ENCODE data around the gene WDR76. TPM values are rescaled to one million over a fixed set of nuclear protein-coding genes. Genes with fewer than 3 reads are reported as not detected.
"Not testable (repeated sequence)": the region's sequence is repeated elsewhere in the genome, so short reads cannot be mapped to it uniquely, and the experiment has no call there.

The WDR76 gene
- total RNA-seq, 2 donors from 2014 or later, result 37.9 to 69.0 TPM

DNA sequence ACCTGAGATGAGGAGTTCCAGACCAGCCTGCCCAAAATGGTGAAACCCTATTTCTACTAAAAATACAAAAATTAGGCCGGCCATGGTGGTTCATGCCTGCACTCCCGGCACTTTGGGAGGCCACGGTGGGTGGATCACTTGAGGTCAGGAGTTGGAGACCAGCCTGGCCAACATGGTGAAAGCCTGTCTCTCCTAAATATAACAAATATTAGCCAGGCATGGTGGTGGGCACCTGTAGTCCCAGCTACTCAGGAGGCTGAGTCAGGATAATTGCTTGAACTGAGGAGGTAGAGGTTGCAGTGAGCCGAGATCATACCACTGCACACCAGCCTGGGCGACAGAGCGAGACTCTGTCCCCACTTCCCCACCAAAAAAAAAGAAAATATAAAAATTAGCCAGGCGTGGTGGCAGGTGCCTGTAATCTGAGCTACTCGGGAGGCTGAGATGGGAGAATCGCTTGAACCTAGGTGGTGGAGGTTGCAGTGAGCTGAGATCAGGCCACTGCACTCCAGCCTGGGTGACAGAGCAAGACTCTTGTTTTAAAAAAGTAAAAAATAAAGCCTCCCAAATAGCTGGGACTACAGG is 4.0 kb downstream of the WDR76 start:
- Mint-ChIP-seq H3K4me1 (ENCODE audit: low read depth in 2 of 2) (peaks cover 22 to 32% of the 10 kb centered on the region in 2 donors), H3K36me3 (peaks cover 12% of the 10 kb centered on the region), H3K27ac (peak overlapping the region in 1 of 2 donors; percentile 84)
- not testable (repeated sequence) for DNase-seq (ENCODE audit: low spot score); ATAC-seq; H3K4me3 Mint-ChIP-seq; H3K9me3 Mint-ChIP-seq; H3K27me3 Mint-ChIP-seq

GRCh38 chr15:43831519-43832052 is 4.8 kb downstream of the WDR76 start:
- peak overlapping the region; percentile 42 for H3K4me3 Mint-ChIP-seq
- peak overlapping the region in 1 of 2 donors; percentile 58 for H3K27ac Mint-ChIP-seq
- peaks cover 12% of the 10 kb centered on the region for H3K36me3 Mint-ChIP-seq
- not testable (repeated sequence) for ATAC-seq; DNase-seq (ENCODE audit: low spot score); H3K27me3 Mint-ChIP-seq; H3K9me3 Mint-ChIP-seq
- peaks cover 22 to 32% of the 10 kb centered on the region in 2 donors for H3K4me1 Mint-ChIP-seq (ENCODE audit: low read depth in 2 of 2)

DNA sequence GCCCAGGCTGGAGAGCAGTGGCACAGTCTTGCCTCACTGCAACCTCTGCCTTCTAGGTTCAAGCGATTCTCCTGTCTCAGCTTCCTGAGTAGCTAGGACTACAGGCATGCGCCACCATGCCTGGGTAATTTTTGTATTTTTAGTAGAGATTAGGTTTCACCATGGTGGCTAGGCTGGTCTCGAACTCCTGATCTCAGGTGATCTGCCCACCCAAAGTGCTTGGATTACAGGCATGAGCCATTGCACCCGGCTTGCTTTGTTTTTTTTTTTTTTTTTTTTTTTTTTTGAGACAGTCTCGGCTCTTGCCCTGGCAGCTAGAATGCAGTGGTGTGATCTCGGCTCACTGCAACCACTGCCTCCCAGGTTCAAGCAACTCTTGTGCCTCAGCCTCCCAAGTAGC is 5.7 kb downstream of the WDR76 start:
- not testable (repeated sequence) for H3K4me3 Mint-ChIP-seq; H3K27me3 Mint-ChIP-seq; H3K9me3 Mint-ChIP-seq; ATAC-seq; DNase-seq (ENCODE audit: low spot score)
- peak overlapping the region in 1 of 2 donors; percentile 58 for H3K27ac Mint-ChIP-seq
- peaks cover 19 to 25% of the 10 kb centered on the region in 2 donors for H3K4me1 Mint-ChIP-seq (ENCODE audit: low read depth in 2 of 2)
- H3K36me3 Mint-ChIP-seq, result peaks cover 12% of the 10 kb centered on the region

DNA sequence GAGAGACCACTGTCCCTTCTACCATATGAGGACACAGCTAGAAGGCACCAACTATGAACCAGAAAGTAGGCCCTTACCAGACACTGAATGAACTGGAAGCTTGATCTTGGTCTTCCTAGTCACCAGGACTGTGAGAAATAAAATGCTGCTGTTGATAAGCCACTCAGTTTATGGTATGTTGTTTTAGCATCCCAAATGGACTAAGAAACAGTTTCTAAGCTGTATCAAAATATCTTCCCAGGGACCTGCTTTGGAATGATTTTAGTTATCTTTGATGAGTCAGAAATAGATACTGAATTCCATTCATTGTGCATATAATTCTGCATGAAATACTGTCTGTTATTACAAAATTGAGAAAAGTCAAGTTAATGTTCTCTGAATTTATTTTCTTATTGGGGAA is 18.6 kb downstream of the WDR76 start:
- Mint-ChIP-seq H3K9me3 (no peaks in the 10 kb centered on the region), H3K36me3 (peaks cover 7% of the 10 kb centered on the region), H3K27ac (no peak overlapping the region)

GRCh38 chr15:43851251-43851650 is 24.4 kb downstream of the WDR76 start:
- peaks cover 0 to 3% of the 10 kb centered on the region in 2 donors for H3K4me1 Mint-ChIP-seq (ENCODE audit: low read depth in 2 of 2)
- ATAC-seq (no peak), DNase-seq (ENCODE audit: low spot score) (no peak)
- H3K27me3 Mint-ChIP-seq, result no peaks in the 10 kb centered on the region
- no peak overlapping the region for H3K4me3 Mint-ChIP-seq
- no peak overlapping the region for H3K27ac Mint-ChIP-seq
- peaks cover 6% of the 10 kb centered on the region for H3K36me3 Mint-ChIP-seq
- H3K9me3 Mint-ChIP-seq, result no peaks in the 10 kb centered on the region

More for the DNA sequence above, 18.6 kb downstream of the WDR76 start:
- no peak for DNase-seq (ENCODE audit: low spot score)
- Mint-ChIP-seq H3K4me3 (no peak overlapping the region), H3K4me1 (ENCODE audit: low read depth in 2 of 2) (peaks cover 0 to 2% of the 10 kb centered on the region in 2 donors), H3K27me3 (no peaks in the 10 kb centered on the region)
- no peak for ATAC-seq

- no peak overlapping the region for H3K27ac Mint-ChIP-seq
- no peak for ATAC-seq
- H3K9me3 Mint-ChIP-seq, result no peaks in the 10 kb centered on the region
- H3K4me3 Mint-ChIP-seq, result no peak overlapping the region
- H3K36me3 Mint-ChIP-seq, result peaks cover 6% of the 10 kb centered on the region
- DNase-seq (ENCODE audit: low spot score), result no peak
- peaks cover 0 to 3% of the 10 kb centered on the region in 2 donors for H3K4me1 Mint-ChIP-seq (ENCODE audit: low read depth in 2 of 2)
- H3K27me3 Mint-ChIP-seq, result no peaks in the 10 kb centered on the region
Observed at GRCh38 chr15:43852607-43853006, 25.8 kb downstream of the WDR76 start.

DNA sequence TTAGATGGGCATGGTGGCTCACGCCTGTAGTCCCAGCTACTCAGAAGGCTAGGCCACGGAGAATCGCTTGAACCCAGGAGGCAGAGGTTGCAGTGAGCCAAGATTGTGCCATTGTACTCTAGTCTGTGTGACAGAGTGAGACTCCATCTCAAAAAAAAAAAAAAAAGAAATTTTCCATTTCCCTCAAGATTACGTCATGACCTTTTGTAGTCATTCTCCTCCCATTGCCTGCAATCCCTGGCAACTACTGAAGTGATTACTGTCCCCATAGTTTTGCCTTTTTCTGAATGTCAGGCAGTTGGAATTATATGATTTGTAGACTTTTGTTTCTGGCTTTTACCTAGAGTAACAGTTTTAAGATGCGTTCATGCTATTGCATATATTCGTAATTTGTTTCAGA is 28.0 kb downstream of the WDR76 start:
- H3K4me1 Mint-ChIP-seq (ENCODE audit: low read depth in 2 of 2), result peaks cover 0 to 3% of the 10 kb centered on the region in 2 donors
- DNase-seq (ENCODE audit: low spot score), result no peak
- peaks cover 22% of the 10 kb centered on the region for H3K36me3 Mint-ChIP-seq
- H3K27ac Mint-ChIP-seq, result no peak overlapping the region
- no peaks in the 10 kb centered on the region for H3K9me3 Mint-ChIP-seq
- ATAC-seq, result no peak
- no peak overlapping the region for H3K4me3 Mint-ChIP-seq
- no peaks in the 10 kb centered on the region for H3K27me3 Mint-ChIP-seq

DNA sequence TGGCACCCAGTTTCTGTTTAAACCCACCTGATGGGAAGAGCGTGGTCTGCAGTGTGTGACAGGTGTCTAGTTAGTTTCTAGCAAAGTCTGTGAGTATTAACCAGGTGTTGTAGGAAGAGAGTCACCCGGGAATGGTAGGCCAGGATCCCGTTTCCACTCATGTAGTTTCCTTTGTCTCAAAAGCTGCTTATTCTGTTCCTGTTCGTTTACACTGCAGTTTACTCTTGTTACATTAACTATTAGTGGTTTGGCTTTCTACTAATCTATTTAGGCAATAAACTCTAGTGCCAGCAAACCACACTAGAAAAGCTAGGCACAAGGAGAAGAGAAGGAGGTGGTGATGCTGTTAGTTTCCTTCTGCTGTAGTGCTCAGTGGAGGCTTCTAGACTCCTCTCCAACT is 32.7 kb downstream of the WDR76 start:
- Mint-ChIP-seq H3K9me3 (no peaks in the 10 kb centered on the region), H3K4me1 (ENCODE audit: low read depth in 2 of 2) (peaks cover 0 to 3% of the 10 kb centered on the region in 2 donors), H3K36me3 (peaks cover 16% of the 10 kb centered on the region), H3K4me3 (no peak overlapping the region), H3K27ac (no peak overlapping the region), H3K27me3 (no peaks in the 10 kb centered on the region)
- no peak for DNase-seq (ENCODE audit: low spot score)
- no peak for ATAC-seq

- not testable (repeated sequence) for ATAC-seq; H3K4me1 Mint-ChIP-seq (ENCODE audit: low read depth in 2 of 2); H3K27me3 Mint-ChIP-seq; H3K27ac Mint-ChIP-seq; H3K9me3 Mint-ChIP-seq; H3K4me3 Mint-ChIP-seq; DNase-seq (ENCODE audit: low spot score)
- H3K36me3 Mint-ChIP-seq, result peaks cover 17% of the 10 kb centered on the region
Observed at GRCh38 chr15:43866636-43867035, 39.8 kb downstream of the WDR76 start.

- Mint-ChIP-seq H3K27me3 (no peaks in the 10 kb centered on the region), H3K27ac (no peak overlapping the region), H3K9me3 (no peaks in the 10 kb centered on the region), H3K4me3 (no peak overlapping the region), H3K4me1 (ENCODE audit: low read depth in 2 of 2) (no peaks in the 10 kb centered on the region), H3K36me3 (peaks cover 17% of the 10 kb centered on the region)
- ATAC-seq (no peak), DNase-seq (ENCODE audit: low spot score) (no peak)
Observed at GRCh38 chr15:43867096-43867495, 40.3 kb downstream of the WDR76 start.

DNA sequence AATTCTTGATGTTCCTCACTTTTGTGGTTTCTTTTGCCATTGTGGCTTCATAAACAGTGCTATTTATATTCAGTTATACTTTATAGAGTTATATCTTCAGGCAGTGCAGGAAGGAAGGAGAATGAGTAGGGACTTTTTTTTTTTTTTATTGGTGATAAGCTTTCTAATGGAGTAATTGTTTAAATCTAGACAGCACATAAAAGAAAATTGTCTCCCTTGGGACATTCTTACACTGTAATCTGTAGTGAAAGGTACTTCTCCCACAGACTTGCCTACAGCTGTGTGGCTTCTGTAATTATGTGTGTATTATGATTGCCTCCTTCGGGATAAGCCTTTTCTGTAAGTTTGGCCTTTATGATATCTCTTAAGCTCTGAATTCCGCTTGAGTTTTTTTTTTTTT is 41.6 kb downstream of the WDR76 start:
- no peaks in the 10 kb centered on the region for H3K4me1 Mint-ChIP-seq (ENCODE audit: low read depth in 2 of 2)
- no peak overlapping the region for H3K4me3 Mint-ChIP-seq
- peaks cover 21% of the 10 kb centered on the region for H3K36me3 Mint-ChIP-seq
- H3K27ac Mint-ChIP-seq, result no peak overlapping the region
- no peak for ATAC-seq
- DNase-seq (ENCODE audit: low spot score), result no peak
- no peaks in the 10 kb centered on the region for H3K9me3 Mint-ChIP-seq
- no peaks in the 10 kb centered on the region for H3K27me3 Mint-ChIP-seq

DNA sequence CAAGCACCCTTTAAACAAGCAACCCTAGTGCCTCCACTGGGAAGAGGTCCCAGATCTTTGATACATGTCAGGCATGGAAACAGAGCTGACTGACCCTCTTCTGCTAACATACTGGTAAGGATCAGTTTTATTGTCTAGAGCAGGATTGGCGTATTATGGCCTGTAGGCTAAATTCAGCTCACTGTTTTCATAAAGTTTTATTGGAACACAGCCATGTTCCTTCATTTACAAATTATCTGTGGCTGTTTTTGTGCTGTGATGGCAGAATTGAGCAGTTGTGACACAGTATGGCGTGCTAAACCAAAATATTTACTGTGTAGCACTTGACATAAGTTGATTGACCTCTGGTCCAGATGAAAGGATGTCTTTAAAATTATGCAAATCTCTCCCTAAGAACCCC is 45.0 kb downstream of the WDR76 start:
- no peaks in the 10 kb centered on the region for H3K27me3 Mint-ChIP-seq
- ATAC-seq, result no peak
- no peaks in the 10 kb centered on the region for H3K4me1 Mint-ChIP-seq (ENCODE audit: low read depth in 2 of 2)
- no peak overlapping the region for H3K27ac Mint-ChIP-seq
- H3K9me3 Mint-ChIP-seq, result no peaks in the 10 kb centered on the region
- DNase-seq (ENCODE audit: low spot score), result no peak
- no peak overlapping the region for H3K4me3 Mint-ChIP-seq
- H3K36me3 Mint-ChIP-seq, result peaks cover 20% of the 10 kb centered on the region

DNA sequence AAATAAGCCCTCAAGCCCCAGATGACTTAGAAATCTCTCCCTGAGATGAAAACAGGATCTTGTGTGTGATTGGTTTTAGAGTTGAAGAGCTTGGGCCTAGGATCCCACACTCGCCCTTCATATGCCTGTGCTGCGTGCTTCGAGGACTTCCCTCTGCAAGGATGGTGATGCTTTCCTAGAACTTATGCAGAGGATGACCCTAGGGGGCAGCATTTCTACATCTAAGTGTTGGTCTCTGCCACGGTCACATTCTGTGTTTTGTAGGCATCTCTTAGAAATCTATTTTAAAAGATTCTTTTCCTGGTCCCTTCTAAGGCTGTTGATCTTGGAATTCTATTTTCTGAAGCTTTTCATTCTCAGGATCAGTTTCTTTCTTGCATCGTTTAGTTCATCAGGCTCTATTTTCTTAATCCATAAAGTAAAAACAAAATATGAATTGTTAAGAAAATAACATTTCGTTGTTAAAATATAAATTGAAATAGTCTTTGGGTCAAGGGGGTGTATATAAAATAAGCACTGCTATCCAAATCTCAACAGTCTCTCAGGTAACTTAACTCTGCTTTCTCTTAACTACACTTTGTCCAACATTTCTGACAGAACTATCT is 45.7 kb downstream of the WDR76 start:
- H3K27me3 Mint-ChIP-seq, result no peaks in the 10 kb centered on the region
- peaks cover 20% of the 10 kb centered on the region for H3K36me3 Mint-ChIP-seq
- no peak overlapping the region for H3K4me3 Mint-ChIP-seq
- no peaks in the 10 kb centered on the region for H3K9me3 Mint-ChIP-seq
- H3K4me1 Mint-ChIP-seq (ENCODE audit: low read depth in 2 of 2), result no peaks in the 10 kb centered on the region
- DNase-seq (ENCODE audit: low spot score) (no peak), ATAC-seq (no peak)
- H3K27ac Mint-ChIP-seq, result no peak overlapping the region

- DNase-seq (ENCODE audit: low spot score), result no peak
- peaks cover 20% of the 10 kb centered on the region for H3K36me3 Mint-ChIP-seq
- no peaks in the 10 kb centered on the region for H3K9me3 Mint-ChIP-seq
- no peak for ATAC-seq
- H3K4me3 Mint-ChIP-seq, result no peak overlapping the region
- no peaks in the 10 kb centered on the region for H3K4me1 Mint-ChIP-seq (ENCODE audit: low read depth in 2 of 2)
- no peak overlapping the region for H3K27ac Mint-ChIP-seq
- no peaks in the 10 kb centered on the region for H3K27me3 Mint-ChIP-seq
Observed at GRCh38 chr15:43873651-43874050, 46.8 kb downstream of the WDR76 start.

Data from natural killer cell treated with Interleukin-12 subunit alpha and Interleukin-12 subunit beta and Interleukin-15 and Interleukin-18, amount 100 ng/mL, for 72 hours (primary cell).